Measurements from ENCODE around the gene EXOC3L1.

Gene EXOC3L1

GRCh38 chr16:67206838-67207248, 16.9 kb upstream of the EXOC3L1 start:
- ChIA-PET POLR2A (interaction anchor here (0.5 to 1.1 kb wide), 2 partner anchors 13 to 317 kb away, joined by 3 read pairs; no protein-coding TSS in a partner anchor), CTCF (interaction anchor here (1.6 to 10.5 kb wide), 2 partner anchors 10 to 12 kb away, joined by 3 to 83 read pairs; partner anchors contain the start of genes E2F4 and ELMO3)
- TF ChIP-seq CTCF (IDR thresholded peaks at IDR 0.05; ENCODE audit: insufficient read depth, low read length, missing control alignments) = no peak

GRCh38 chr16:67206129-67206837, 16.3 kb upstream of the EXOC3L1 start:
- TF ChIP-seq CTCF (IDR thresholded peaks at IDR 0.05; ENCODE audit: insufficient read depth, low read length, missing control alignments) = no peak
- H3K4me3 ChIP-seq (ENCODE audit: low read depth, low read length) = no peak overlapping the region
- ChIA-PET POLR2A (interaction anchor here (0.5 kb wide), 1 partner anchor 316 kb away, joined by 3 read pairs; no protein-coding TSS in a partner anchor), CTCF (interaction anchor here (10.5 kb wide), 1 partner anchor 10 kb away, joined by 83 read pairs; the partner anchor contains the start of genes E2F4 and ELMO3)
- no peak for DNase-seq (ENCODE audit: low read depth, low spot score)

More at GRCh38 chr16:67206838-67207248, 16.9 kb upstream of the EXOC3L1 start:
- H3K4me3 ChIP-seq (ENCODE audit: low read depth, low read length) = no peak overlapping the region
- DNase-seq (ENCODE audit: low read depth, low spot score) = no peak

- no peak for TF ChIP-seq CTCF (IDR thresholded peaks at IDR 0.05; ENCODE audit: insufficient read depth, low read length, missing control alignments)
- ChIA-PET POLR2A (interaction anchor here (2.1 kb wide), 1 partner anchor 23 kb away, joined by 6 read pairs; the partner anchor contains the start of gene TMEM208), CTCF (interaction anchor here (0.6 kb wide), 1 partner anchor 94 kb away, joined by 3 read pairs; no protein-coding TSS in a partner anchor)
- no peak overlapping the region for H3K4me3 ChIP-seq (ENCODE audit: low read depth, low read length)
- DNase-seq (ENCODE audit: low read depth, low spot score) = no peak
Observed at GRCh38 chr16:67204076-67204475, 14.1 kb upstream of the EXOC3L1 start.

GRCh38 chr16:67202956-67203493, 13.1 kb upstream of the EXOC3L1 start:
- no peak for DNase-seq (ENCODE audit: low read depth, low spot score)
- no peak overlapping the region for H3K4me3 ChIP-seq (ENCODE audit: low read depth, low read length)
- POLR2A ChIA-PET = no interaction called here
- no peak for TF ChIP-seq CTCF (IDR thresholded peaks at IDR 0.05; ENCODE audit: insufficient read depth, low read length, missing control alignments)
- CTCF ChIA-PET = interaction anchor here (0.8 kb wide), 1 partner anchor 10 kb away, joined by 3 read pairs; no protein-coding TSS in a partner anchor

GRCh38 chr16:67202426-67202825, 12.5 kb upstream of the EXOC3L1 start:
- no peak for DNase-seq (ENCODE audit: low read depth, low spot score)
- ChIA-PET POLR2A (interaction anchor here (0.6 kb wide), 2 partner anchors 21 to 24 kb away, joined by 3 read pairs; no protein-coding TSS in a partner anchor), CTCF (interaction anchor here (0.8 to 1.0 kb wide), 2 partner anchors 9 to 13 kb away, joined by 3 read pairs; no protein-coding TSS in a partner anchor)
- no peak for TF ChIP-seq CTCF (IDR thresholded peaks at IDR 0.05; ENCODE audit: insufficient read depth, low read length, missing control alignments)
- H3K4me3 ChIP-seq (ENCODE audit: low read depth, low read length) = no peak overlapping the region

Data from AG04449 (cell line).